HG02885 (cell line): ENCODE data around the gene GALNT14.

Experiments used
- ATAC-seq: cut with Tn5 transposase; IDR thresholded peaks from one replicate; pipeline ENCODE4 v1.9.1; 2021; ENCODE audit warnings: mild to moderate bottlenecking; ENCODE audit not compliant: unreplicated experiment, poor library complexity

The GALNT14 gene

GRCh38 chr2:30955516-30956132 is 182.6 kb downstream of the GALNT14 start:
- ATAC-seq, result no peak

GRCh38 chr2:30950339-30950738 is 187.9 kb downstream of the GALNT14 start:
- no peak for ATAC-seq

GRCh38 chr2:30949435-30949834 is 188.8 kb downstream of the GALNT14 start:
- no peak for ATAC-seq

GRCh38 chr2:30948857-30949256 is 189.4 kb downstream of the GALNT14 start:
- no peak for ATAC-seq

- no peak for ATAC-seq
Observed at GRCh38 chr2:30948130-30948529, 190.1 kb downstream of the GALNT14 start.

- no peak for ATAC-seq
Observed at GRCh38 chr2:30947686-30948085, 190.6 kb downstream of the GALNT14 start.

GRCh38 chr2:30942419-30942818 is 195.8 kb downstream of the GALNT14 start:
- no peak for ATAC-seq

- ATAC-seq, result no peak
Observed at GRCh38 chr2:30940839-30941238, 197.4 kb downstream of the GALNT14 start.

- ATAC-seq, result no peak
Observed at GRCh38 chr2:30939364-30939763, 198.9 kb downstream of the GALNT14 start.

- no peak for ATAC-seq
Observed at GRCh38 chr2:30938196-30938595, 200.0 kb downstream of the GALNT14 start.

GRCh38 chr2:30936977-30937376 is 201.3 kb downstream of the GALNT14 start:
- ATAC-seq, result no peak

- ATAC-seq, result no peak
Observed at GRCh38 chr2:30935795-30936194, 202.4 kb downstream of the GALNT14 start.

- ATAC-seq, result no peak
Observed at GRCh38 chr2:30934066-30934465, 204.2 kb downstream of the GALNT14 start.

- ATAC-seq, result no peak
Observed at GRCh38 chr2:30933496-30933895, 204.7 kb downstream of the GALNT14 start.

GRCh38 chr2:30932870-30933269 is 205.4 kb downstream of the GALNT14 start:
- peak; percentile 68 for ATAC-seq

GRCh38 chr2:30931841-30932407 is 206.3 kb downstream of the GALNT14 start:
- ATAC-seq, result no peak

- no peak for ATAC-seq
Observed at GRCh38 chr2:30930716-30931115, 207.5 kb downstream of the GALNT14 start.

GRCh38 chr2:30927465-30928075 is 210.7 kb downstream of the GALNT14 start:
- ATAC-seq, result no peak

GRCh38 chr2:30926606-30927005 is 211.6 kb downstream of the GALNT14 start:
- ATAC-seq, result no peak

- no peak for ATAC-seq
Observed at GRCh38 chr2:30923623-30924022, 214.6 kb downstream of the GALNT14 start.

GRCh38 chr2:30920511-30920910 is 217.7 kb downstream of the GALNT14 start:
- ATAC-seq, result no peak

- ATAC-seq, result no peak
Observed at GRCh38 chr2:30915486-30915885, 222.8 kb downstream of the GALNT14 start.
